ENCODE measurements around the gene MRPL57.
"Not testable (repeated sequence)": the region's sequence is repeated elsewhere in the genome, so short reads cannot be mapped to it uniquely, and the experiment has no call there.

DNA sequence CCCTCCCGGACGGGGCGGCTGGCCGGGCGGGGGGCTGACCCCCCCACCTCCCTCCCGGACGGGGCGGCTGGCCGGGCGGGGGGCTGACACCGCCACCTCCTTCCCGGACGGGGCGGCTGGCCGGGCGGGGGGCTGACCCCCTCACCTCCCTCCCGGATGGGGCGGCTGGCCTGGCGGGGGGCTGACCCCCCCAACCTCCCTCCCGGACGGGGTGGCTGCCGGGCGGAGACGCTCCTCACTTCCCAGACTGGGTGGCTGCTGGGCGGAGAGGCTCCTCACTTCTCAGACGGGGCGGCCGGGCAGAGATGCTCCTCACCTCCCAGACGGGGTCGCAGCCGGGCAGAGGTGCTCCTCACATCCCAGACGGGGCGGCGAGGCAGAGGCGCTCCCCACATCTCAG lies 10.0 kb downstream of the MRPL57 start:
- TF ChIP-seq, protein P1, sequence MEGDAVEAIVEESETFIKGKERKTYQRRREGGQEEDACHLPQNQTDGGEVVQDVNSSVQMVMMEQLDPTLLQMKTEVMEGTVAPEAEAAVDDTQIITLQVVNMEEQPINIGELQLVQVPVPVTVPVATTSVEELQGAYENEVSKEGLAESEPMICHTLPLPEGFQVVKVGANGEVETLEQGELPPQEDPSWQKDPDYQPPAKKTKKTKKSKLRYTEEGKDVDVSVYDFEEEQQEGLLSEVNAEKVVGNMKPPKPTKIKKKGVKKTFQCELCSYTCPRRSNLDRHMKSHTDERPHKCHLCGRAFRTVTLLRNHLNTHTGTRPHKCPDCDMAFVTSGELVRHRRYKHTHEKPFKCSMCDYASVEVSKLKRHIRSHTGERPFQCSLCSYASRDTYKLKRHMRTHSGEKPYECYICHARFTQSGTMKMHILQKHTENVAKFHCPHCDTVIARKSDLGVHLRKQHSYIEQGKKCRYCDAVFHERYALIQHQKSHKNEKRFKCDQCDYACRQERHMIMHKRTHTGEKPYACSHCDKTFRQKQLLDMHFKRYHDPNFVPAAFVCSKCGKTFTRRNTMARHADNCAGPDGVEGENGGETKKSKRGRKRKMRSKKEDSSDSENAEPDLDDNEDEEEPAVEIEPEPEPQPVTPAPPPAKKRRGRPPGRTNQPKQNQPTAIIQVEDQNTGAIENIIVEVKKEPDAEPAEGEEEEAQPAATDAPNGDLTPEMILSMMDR (IDR thresholded peaks at IDR 0.05) = not testable (repeated sequence)
- not testable (repeated sequence) for TF ChIP-seq NR2C2 (CRISPR knock-in tag; IDR thresholded peaks at IDR 0.05)

Measured in WTC11 (cell line).